GM12878 (cell line): ENCODE results near the gene DAAM2. TPM values are rescaled to one million over a fixed set of nuclear protein-coding genes. Genes with fewer than 3 reads are reported as not detected.

Source experiments
- BHLHE40 ChIP-seq, 2 experiments: fragments of 450-650 bp in 1 of 2; IDR thresholded peaks; 2 replicates each; pipeline ENCODE4 v1.6.1; 2011 to 2017; ENCODE audit warnings: low read depth in 2 of 2, borderline replicate concordance in 1 of 2, improper control_type of control experiment in 1 of 2, low read length in 1 of 2, mild to moderate bottlenecking in 1 of 2
- MEF2B ChIP-seq: fragments of 450-650 bp; IDR thresholded peaks from 2 replicates; pipeline ENCODE4 v1.6.1; 2018; ENCODE audit warnings: mild to moderate bottlenecking, moderate library complexity; ENCODE audit not compliant: partially characterized antibody, poor library complexity, severe bottlenecking
- MTA3 ChIP-seq: IDR thresholded peaks from 2 replicates; pipeline ENCODE4 v1.6.1; 2012; ENCODE audit warnings: low read length, inconsistent platforms, borderline replicate concordance
- NFYB ChIP-seq: IDR thresholded peaks from 2 replicates; pipeline ENCODE4 v1.6.1; 2011; ENCODE audit warnings: low read depth, mild to moderate bottlenecking, low read length, improper control_type of control experiment, moderate library complexity; ENCODE audit not compliant: insufficient read depth
- NR2C1 ChIP-seq: fragments of 450-650 bp; IDR thresholded peaks from 2 replicates; pipeline ENCODE4 v1.6.1; 2017; ENCODE audit warnings: antibody characterized with exemption, mild to moderate bottlenecking, moderate library complexity
- PAX5 ChIP-seq: IDR thresholded peaks from 2 replicates; pipeline ENCODE4 v1.6.1; 2011; ENCODE audit warnings: low read depth, low read length, borderline replicate concordance
- POLR2A ChIP-seq: IDR thresholded peaks from 2 replicates; pipeline ENCODE4 v1.6.1; 2011; ENCODE audit warnings: low read depth, mild to moderate bottlenecking, low read length
- RFX5 ChIP-seq: IDR thresholded peaks from 2 replicates; pipeline ENCODE4 v1.6.1; 2011; ENCODE audit warnings: low read depth, low read length, improper control_type of control experiment
- SIN3A ChIP-seq: IDR thresholded peaks from 2 replicates; pipeline ENCODE4 v1.6.1; 2012; ENCODE audit warnings: low read depth, low read length, improper control_type of control experiment
- STAT3 ChIP-seq: IDR thresholded peaks from 2 replicates; pipeline ENCODE4 v1.6.1; 2011; ENCODE audit warnings: low read depth, low read length, improper control_type of control experiment
- polyA plus RNA-seq, 11 experiments: library from polyadenylated mRNA; depleted of rRNA in 4 of 11; unstranded in 6 of 11; stranded (reverse) in 5 of 11; fragments of >200 nt; fragmentation: Nextera tagmentation in 4 of 11; fragmentation: Illumina TruSeq in 1 of 11; extraction: Ambion mirVana in 4 of 11; extraction: Trizol in 1 of 11; gene quantifications; 1 replicate in 1 of 11; 2 replicates in 10 of 11; pipeline versions ENCODE4 v1.2.1 to v1.2.3, GENCODE V29; 2011 to 2016; ENCODE audit warnings: inconsistent platforms in 2 of 11, missing spikeins in 2 of 11, low read depth in 1 of 11
- total RNA-seq, 4 experiments: library from RNA; depleted of rRNA in 3 of 4; stranded (reverse); fragments of >200 nt in 3 of 4; fragmentation: Illumina TruSeq in 1 of 4; extraction: Trizol in 1 of 4; gene quantifications; 2 replicates each; pipeline versions ENCODE4 v1.2.1 to v1.2.3, GENCODE V29; 2013 to 2021
- TF ChIP-seq, protein P1 (sequence below): fragments of 450-650 bp; IDR thresholded peaks from 2 replicates; pipeline ENCODE4 v1.6.1; 2016; ENCODE audit warnings: mild to moderate bottlenecking
- TF ChIP-seq, protein P2 (sequence below): fragments of 450-650 bp; IDR thresholded peaks from 2 replicates; pipeline ENCODE4 v1.6.1; 2017; ENCODE audit warnings: mild to moderate bottlenecking, moderate library complexity
- TF ChIP-seq, protein P3 (sequence below): IDR thresholded peaks from 2 replicates; pipeline ENCODE4 v1.6.1; 2011; ENCODE audit warnings: mild to moderate bottlenecking, low read depth, low read length, moderate library complexity; ENCODE audit not compliant: insufficient replicate concordance
- TF ChIP-seq, protein P4 (sequence below): fragments of 450-650 bp; formaldehyde crosslinking; IDR thresholded peaks from 2 replicates; pipeline ENCODE4 v1.5.0; 2022; ENCODE audit warnings: mild to moderate bottlenecking, missing genetic modification characterization

Gene DAAM2
- total and polyA plus RNA-seq, 10 of the 15 experiments (the other 5 are each of a cell fraction or from before 2014, with no cell fraction given) = 0.05 to 0.22 TPM; not detected in 8

DNA sequence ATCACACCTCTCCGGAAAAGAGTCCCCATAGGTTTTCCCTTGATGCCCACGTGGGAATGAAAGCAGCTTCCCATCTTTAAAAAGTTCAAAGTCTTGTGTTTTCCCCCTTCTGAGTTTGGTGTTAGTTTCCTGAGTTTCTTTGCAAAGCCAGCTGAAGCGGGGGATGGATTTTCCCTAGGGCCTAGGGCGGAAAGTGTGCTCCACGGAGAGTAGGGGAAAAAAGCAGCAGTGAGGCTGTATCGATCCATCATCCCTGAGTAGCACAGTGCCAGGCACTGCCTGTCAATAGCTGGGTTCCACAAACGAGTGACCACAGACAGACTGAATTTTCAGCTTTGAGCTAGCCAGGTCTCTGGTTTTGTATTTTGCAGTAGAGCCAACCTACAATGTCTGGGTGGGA, 1.3 kb downstream of the DAAM2 start (continued):
- TF ChIP-seq, protein P1, sequence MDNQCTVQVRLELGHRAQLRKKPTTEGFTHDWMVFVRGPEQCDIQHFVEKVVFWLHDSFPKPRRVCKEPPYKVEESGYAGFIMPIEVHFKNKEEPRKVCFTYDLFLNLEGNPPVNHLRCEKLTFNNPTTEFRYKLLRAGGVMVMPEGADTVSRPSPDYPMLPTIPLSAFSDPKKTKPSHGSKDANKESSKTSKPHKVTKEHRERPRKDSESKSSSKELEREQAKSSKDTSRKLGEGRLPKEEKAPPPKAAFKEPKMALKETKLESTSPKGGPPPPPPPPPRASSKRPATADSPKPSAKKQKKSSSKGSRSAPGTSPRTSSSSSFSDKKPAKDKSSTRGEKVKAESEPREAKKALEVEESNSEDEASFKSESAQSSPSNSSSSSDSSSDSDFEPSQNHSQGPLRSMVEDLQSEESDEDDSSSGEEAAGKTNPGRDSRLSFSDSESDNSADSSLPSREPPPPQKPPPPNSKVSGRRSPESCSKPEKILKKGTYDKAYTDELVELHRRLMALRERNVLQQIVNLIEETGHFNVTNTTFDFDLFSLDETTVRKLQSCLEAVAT = no peak
- TF ChIP-seq, protein P2, sequence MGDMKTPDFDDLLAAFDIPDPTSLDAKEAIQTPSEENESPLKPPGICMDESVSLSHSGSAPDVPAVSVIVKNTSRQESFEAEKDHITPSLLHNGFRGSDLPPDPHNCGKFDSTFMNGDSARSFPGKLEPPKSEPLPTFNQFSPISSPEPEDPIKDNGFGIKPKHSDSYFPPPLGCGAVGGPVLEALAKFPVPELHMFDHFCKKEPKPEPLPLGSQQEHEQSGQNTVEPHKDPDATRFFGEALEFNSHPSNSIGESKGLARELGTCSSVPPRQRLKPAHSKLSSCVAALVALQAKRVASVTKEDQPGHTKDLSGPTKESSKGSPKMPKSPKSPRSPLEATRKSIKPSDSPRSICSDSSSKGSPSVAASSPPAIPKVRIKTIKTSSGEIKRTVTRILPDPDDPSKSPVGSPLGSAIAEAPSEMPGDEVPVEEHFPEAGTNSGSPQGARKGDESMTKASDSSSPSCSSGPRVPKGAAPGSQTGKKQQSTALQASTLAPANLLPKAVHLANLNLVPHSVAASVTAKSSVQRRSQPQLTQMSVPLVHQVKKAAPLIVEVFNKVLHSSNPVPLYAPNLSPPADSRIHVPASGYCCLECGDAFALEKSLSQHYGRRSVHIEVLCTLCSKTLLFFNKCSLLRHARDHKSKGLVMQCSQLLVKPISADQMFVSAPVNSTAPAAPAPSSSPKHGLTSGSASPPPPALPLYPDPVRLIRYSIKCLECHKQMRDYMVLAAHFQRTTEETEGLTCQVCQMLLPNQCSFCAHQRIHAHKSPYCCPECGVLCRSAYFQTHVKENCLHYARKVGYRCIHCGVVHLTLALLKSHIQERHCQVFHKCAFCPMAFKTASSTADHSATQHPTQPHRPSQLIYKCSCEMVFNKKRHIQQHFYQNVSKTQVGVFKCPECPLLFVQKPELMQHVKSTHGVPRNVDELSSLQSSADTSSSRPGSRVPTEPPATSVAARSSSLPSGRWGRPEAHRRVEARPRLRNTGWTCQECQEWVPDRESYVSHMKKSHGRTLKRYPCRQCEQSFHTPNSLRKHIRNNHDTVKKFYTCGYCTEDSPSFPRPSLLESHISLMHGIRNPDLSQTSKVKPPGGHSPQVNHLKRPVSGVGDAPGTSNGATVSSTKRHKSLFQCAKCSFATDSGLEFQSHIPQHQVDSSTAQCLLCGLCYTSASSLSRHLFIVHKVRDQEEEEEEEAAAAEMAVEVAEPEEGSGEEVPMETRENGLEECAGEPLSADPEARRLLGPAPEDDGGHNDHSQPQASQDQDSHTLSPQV = no peak
- TF ChIP-seq POLR2A (no peak), BHLHE40 (IDR thresholded peaks at IDR 0.05; ENCODE audit: borderline replicate concordance in 1 of 2, low read depth in 2 of 2, low read length in 1 of 2) (no peak), RFX5 (no peak), SIN3A (no peak), STAT3 (no peak), NFYB (no peak), MTA3 (no peak), PAX5 (no peak), NR2C1 (no peak), MEF2B (no peak)
- TF ChIP-seq, protein P3, sequence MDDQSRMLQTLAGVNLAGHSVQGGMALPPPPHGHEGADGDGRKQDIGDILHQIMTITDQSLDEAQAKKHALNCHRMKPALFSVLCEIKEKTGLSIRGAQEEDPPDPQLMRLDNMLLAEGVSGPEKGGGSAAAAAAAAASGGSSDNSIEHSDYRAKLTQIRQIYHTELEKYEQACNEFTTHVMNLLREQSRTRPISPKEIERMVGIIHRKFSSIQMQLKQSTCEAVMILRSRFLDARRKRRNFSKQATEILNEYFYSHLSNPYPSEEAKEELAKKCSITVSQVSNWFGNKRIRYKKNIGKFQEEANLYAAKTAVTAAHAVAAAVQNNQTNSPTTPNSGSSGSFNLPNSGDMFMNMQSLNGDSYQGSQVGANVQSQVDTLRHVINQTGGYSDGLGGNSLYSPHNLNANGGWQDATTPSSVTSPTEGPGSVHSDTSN = no peak
- TF ChIP-seq, protein P4, sequence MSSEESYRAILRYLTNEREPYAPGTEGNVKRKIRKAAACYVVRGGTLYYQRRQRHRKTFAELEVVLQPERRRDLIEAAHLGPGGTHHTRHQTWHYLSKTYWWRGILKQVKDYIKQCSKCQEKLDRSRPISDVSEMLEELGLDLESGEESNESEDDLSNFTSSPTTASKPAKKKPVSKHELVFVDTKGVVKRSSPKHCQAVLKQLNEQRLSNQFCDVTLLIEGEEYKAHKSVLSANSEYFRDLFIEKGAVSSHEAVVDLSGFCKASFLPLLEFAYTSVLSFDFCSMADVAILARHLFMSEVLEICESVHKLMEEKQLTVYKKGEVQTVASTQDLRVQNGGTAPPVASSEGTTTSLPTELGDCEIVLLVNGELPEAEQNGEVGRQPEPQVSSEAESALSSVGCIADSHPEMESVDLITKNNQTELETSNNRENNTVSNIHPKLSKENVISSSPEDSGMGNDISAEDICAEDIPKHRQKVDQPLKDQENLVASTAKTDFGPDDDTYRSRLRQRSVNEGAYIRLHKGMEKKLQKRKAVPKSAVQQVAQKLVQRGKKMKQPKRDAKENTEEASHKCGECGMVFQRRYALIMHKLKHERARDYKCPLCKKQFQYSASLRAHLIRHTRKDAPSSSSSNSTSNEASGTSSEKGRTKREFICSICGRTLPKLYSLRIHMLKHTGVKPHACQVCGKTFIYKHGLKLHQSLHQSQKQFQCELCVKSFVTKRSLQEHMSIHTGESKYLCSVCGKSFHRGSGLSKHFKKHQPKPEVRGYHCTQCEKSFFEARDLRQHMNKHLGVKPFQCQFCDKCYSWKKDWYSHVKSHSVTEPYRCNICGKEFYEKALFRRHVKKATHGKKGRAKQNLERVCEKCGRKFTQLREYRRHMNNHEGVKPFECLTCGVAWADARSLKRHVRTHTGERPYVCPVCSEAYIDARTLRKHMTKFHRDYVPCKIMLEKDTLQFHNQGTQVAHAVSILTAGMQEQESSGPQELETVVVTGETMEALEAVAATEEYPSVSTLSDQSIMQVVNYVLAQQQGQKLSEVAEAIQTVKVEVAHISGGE (CRISPR knock-in tag) = no peak
